Right atrium auricular region (tissue), 2 donors: ENCODE results near the gene SS18L1. TPM values are rescaled to one million over a fixed set of nuclear protein-coding genes. Genes with fewer than 3 reads are reported as not detected.
"Not testable (repeated sequence)": the region's sequence is repeated elsewhere in the genome, so short reads cannot be mapped to it uniquely, and the experiment has no call there.

Experiments used
- DNase-seq: peaks from one replicate; pipeline ENCODE4 v3.0.0-alpha.2; 2019; ENCODE audit warnings: low spot score
- H3K27ac ChIP-seq, 2 donors: fragments of 200-600 bp; sonication (generic); 1 replicate in 1 of 2; 2 replicates in 1 of 2; pipeline ENCODE4 v1.5.1; 2016 to 2019
- H3K27me3 ChIP-seq, 2 donors: fragments of 200-600 bp; sonication (generic); one replicate each; pipeline versions ENCODE4 v1.5.1 to v1.6.0; 2017 to 2019
- H3K36me3 ChIP-seq: fragments of 200-600 bp; sonication (generic); one replicate; pipeline ENCODE4 v1.5.1; 2016
- H3K4me1 ChIP-seq, 2 donors: fragments of 200-600 bp; sonication (generic); one replicate each; pipeline versions ENCODE4 v1.5.1 to v1.6.0; 2017 to 2019
- H3K4me3 ChIP-seq, 2 donors: fragments of 200-600 bp; sonication (generic); 1 replicate in 1 of 2; 2 replicates in 1 of 2; pipeline ENCODE4 v1.5.1; 2017 to 2019; ENCODE audit warnings: mild to moderate bottlenecking in 1 of 2, moderate library complexity in 1 of 2
- H3K9me3 ChIP-seq, 2 donors: fragments of 200-600 bp; sonication (generic); one replicate each; pipeline ENCODE4 v1.5.1; 2019
- CTCF ChIP-seq, 2 donors: fragments of 200-600 bp; sonication (generic); IDR thresholded peaks; one replicate each; pipeline ENCODE4 v1.5.1; 2019; ENCODE audit warnings: antibody characterized with exemption in 2 of 2
- total RNA-seq, 2 donors: library from RNA; depleted of rRNA; stranded (reverse); fragments of >200 nt; gene quantifications; one replicate each; pipeline ENCODE4 v1.1.0, GENCODE V29; 2016

Gene SS18L1
- total RNA-seq, 2 donors from 2014 or later = 8.3 to 9.0 TPM

GRCh38 chr20:62147125-62147524 is 3.6 kb downstream of the SS18L1 start:
- DNase-seq = no peak
- Histone ChIP-seq H3K9me3 (no peaks in the 10 kb centered on the region), H3K27me3 (no peaks in the 10 kb centered on the region), H3K36me3 (no peaks in the 10 kb centered on the region), H3K4me3 (no peak overlapping the region), H3K27ac (no peak overlapping the region), H3K4me1 (peaks cover 0 to 42% of the 10 kb centered on the region in 2 donors)
- no peak for TF ChIP-seq CTCF (IDR thresholded peaks at IDR 0.05)

- Histone ChIP-seq H3K9me3 (no peaks in the 10 kb centered on the region), H3K36me3 (no peaks in the 10 kb centered on the region), H3K4me1 (peaks cover 0 to 41% of the 10 kb centered on the region in 2 donors), H3K27me3 (no peaks in the 10 kb centered on the region), H3K27ac (no peak overlapping the region), H3K4me3 (no peak overlapping the region)
- DNase-seq = no peak
- TF ChIP-seq CTCF (IDR thresholded peaks at IDR 0.05) = no peak
Observed at GRCh38 chr20:62147528-62147927, 4.0 kb downstream of the SS18L1 start.

GRCh38 chr20:62148383-62148782 is 4.8 kb downstream of the SS18L1 start:
- not testable (repeated sequence) for H3K27ac ChIP-seq
- H3K4me1 ChIP-seq = peaks cover 0 to 41% of the 10 kb centered on the region in 2 donors

GRCh38 chr20:62148908-62149314 is 5.3 kb downstream of the SS18L1 start:
- Histone ChIP-seq H3K4me1 (peaks cover 0 to 41% of the 10 kb centered on the region in 2 donors), H3K9me3 (no peaks in the 10 kb centered on the region), H3K36me3 (no peaks in the 10 kb centered on the region), H3K27me3 (no peaks in the 10 kb centered on the region), H3K27ac (no peak overlapping the region), H3K4me3 (no peak overlapping the region)
- TF ChIP-seq CTCF (IDR thresholded peaks at IDR 0.05) = no peak
- DNase-seq = no peak

More at GRCh38 chr20:62148383-62148782, 4.8 kb downstream of the SS18L1 start:
- not testable (repeated sequence) for H3K4me3 ChIP-seq, DNase-seq, H3K27me3 ChIP-seq, H3K36me3 ChIP-seq, H3K9me3 ChIP-seq

- no peaks in the 10 kb centered on the region for H3K9me3 ChIP-seq
- H3K27ac ChIP-seq = no peak overlapping the region
- no peak for TF ChIP-seq CTCF (IDR thresholded peaks at IDR 0.05)
- no peaks in the 10 kb centered on the region for H3K36me3 ChIP-seq
- peaks cover 0 to 38% of the 10 kb centered on the region in 2 donors for H3K4me1 ChIP-seq
- DNase-seq = no peak
- no peaks in the 10 kb centered on the region for H3K27me3 ChIP-seq
- H3K4me3 ChIP-seq = no peak overlapping the region
Observed at GRCh38 chr20:62149532-62150309, 6.2 kb downstream of the SS18L1 start.

GRCh38 chr20:62150310-62150575 is 6.7 kb downstream of the SS18L1 start:
- Histone ChIP-seq H3K9me3 (no peaks in the 10 kb centered on the region), H3K27ac (no peak overlapping the region), H3K36me3 (no peaks in the 10 kb centered on the region), H3K27me3 (no peaks in the 10 kb centered on the region), H3K4me1 (peaks cover 0 to 33% of the 10 kb centered on the region in 2 donors), H3K4me3 (no peak overlapping the region)
- no peak for TF ChIP-seq CTCF (IDR thresholded peaks at IDR 0.05)
- DNase-seq = no peak
